HepG2 (cell line): ENCODE results near the gene PLLP. TPM values are rescaled to one million over a fixed set of nuclear protein-coding genes. Genes with fewer than 3 reads are reported as not detected.

Experiments
- CREB1 ChIP-seq, 2 experiments: fragments of 450-650 bp in 1 of 2; IDR thresholded peaks; 2 replicates each; pipeline ENCODE4 v1.6.1; 2016 to 2017; ENCODE audit warnings: control low read depth in 1 of 2, mild to moderate bottlenecking in 1 of 2, missing compliant biosample characterization in 1 of 2, missing genetic modification characterization in 1 of 2
- CREM ChIP-seq, 2 experiments: sonication (generic) in 1 of 2; formaldehyde crosslinking in 1 of 2; IDR thresholded peaks; 2 replicates each; pipeline versions ENCODE4 v1.4.0 to v1.6.1; 2016 to 2020; ENCODE audit warnings: antibody characterized with exemption in 1 of 2, mild to moderate bottlenecking in 1 of 2, missing genetic modification reagents in 1 of 2
- EED ChIP-seq: sonication (generic); formaldehyde crosslinking; IDR thresholded peaks from 2 replicates; pipeline ENCODE4 v1.5.0; 2020; ENCODE audit warnings: mild to moderate bottlenecking, missing genetic modification reagents
- MAFK ChIP-seq, 2 experiments: IDR thresholded peaks in 1 of 2; conservative IDR thresholded peaks in 1 of 2; 2 replicates each; pipeline ENCODE4 v1.6.1; 2011; ENCODE audit warnings: improper control_type of control experiment in 2 of 2, low read length in 2 of 2
- MED13 ChIP-seq: sonication (generic); formaldehyde crosslinking; IDR thresholded peaks from 2 replicates; pipeline ENCODE4 v1.5.0; 2020; ENCODE audit warnings: missing genetic modification reagents
- NBN ChIP-seq: fragments of 450-650 bp; conservative IDR thresholded peaks from 2 replicates; pipeline ENCODE4 v1.6.1; 2017
- NKX3-1 ChIP-seq: sonication (generic); formaldehyde crosslinking; IDR thresholded peaks from 2 replicates; pipeline ENCODE4 v1.5.0; 2020; ENCODE audit warnings: missing genetic modification reagents
- REXO4 ChIP-seq: sonication (generic); formaldehyde crosslinking; IDR thresholded peaks from 2 replicates; pipeline ENCODE4 v1.8.0; 2022; ENCODE audit warnings: missing genetic modification reagents, mild to moderate bottlenecking, borderline replicate concordance
- SOX5 ChIP-seq: IDR thresholded peaks from 2 replicates; pipeline ENCODE4 v1.6.1; 2016; ENCODE audit warnings: borderline replicate concordance
- XBP1 ChIP-seq: sonication (generic); formaldehyde crosslinking; IDR thresholded peaks from 2 replicates; pipeline ENCODE4 v1.5.0; 2020; ENCODE audit warnings: missing genetic modification reagents
- ZBTB38 ChIP-seq: sonication (generic); formaldehyde crosslinking; IDR thresholded peaks from 2 replicates; pipeline ENCODE4 v1.5.1; 2020; ENCODE audit warnings: mild to moderate bottlenecking, missing genetic modification reagents
- ZNF331 ChIP-seq: sonication (generic); formaldehyde crosslinking; IDR thresholded peaks from 2 replicates; pipeline ENCODE4 v1.4.0; 2020; ENCODE audit warnings: missing genetic modification reagents
- ZNF33A ChIP-seq: sonication (generic); formaldehyde crosslinking; IDR thresholded peaks from 2 replicates; pipeline ENCODE4 v1.5.1; 2020; ENCODE audit warnings: missing genetic modification reagents, mild to moderate bottlenecking, moderate library complexity, borderline replicate concordance
- ZNF552 ChIP-seq: sonication (generic); formaldehyde crosslinking; IDR thresholded peaks from 2 replicates; pipeline ENCODE4 v1.9.0; 2022; ENCODE audit warnings: missing genetic modification reagents, mild to moderate bottlenecking, borderline replicate concordance
- ZNF749 ChIP-seq: sonication (generic); formaldehyde crosslinking; IDR thresholded peaks from 2 replicates; pipeline ENCODE4 v1.8.0; 2022; ENCODE audit warnings: mild to moderate bottlenecking, missing genetic modification reagents, moderate library complexity, borderline replicate concordance
- polyA plus RNA-seq, 8 experiments: library from polyadenylated mRNA; depleted of rRNA in 3 of 8; stranded (reverse) in 7 of 8; unstranded in 1 of 8; fragments of >200 nt; fragmentation: Illumina TruSeq in 4 of 8; extraction: Trizol in 4 of 8; gene quantifications; 2 replicates each; pipeline versions ENCODE4 v1.2.1 to v1.2.3, GENCODE V29; 2011 to 2016; ENCODE audit warnings: low read depth in 4 of 8, missing spikeins in 1 of 8, mixed read lengths in 1 of 8; ENCODE audit not compliant: insufficient read depth in 1 of 8
- total RNA-seq, 5 experiments: library from RNA; depleted of rRNA; stranded (reverse); fragments of >200 nt; fragmentation: Illumina TruSeq; extraction: Trizol; gene quantifications; 2 replicates each; pipeline ENCODE4 v1.2.3, GENCODE V29; 2016; ENCODE audit warnings: low read depth in 1 of 5
- TF ChIP-seq, protein P1 (sequence below): sonication (generic); formaldehyde crosslinking; IDR thresholded peaks from 2 replicates; pipeline ENCODE4 v1.8.0; 2022; ENCODE audit warnings: missing genetic modification reagents, mild to moderate bottlenecking, inconsistent platforms, borderline replicate concordance
- TF ChIP-seq, protein P2 (sequence below): sonication (generic); formaldehyde crosslinking; IDR thresholded peaks from 2 replicates; pipeline ENCODE4 v1.5.0; 2020; ENCODE audit warnings: missing genetic modification reagents
- TF ChIP-seq, protein P3 (sequence below): sonication (generic); formaldehyde crosslinking; IDR thresholded peaks from 2 replicates; pipeline ENCODE4 v1.4.0; 2020; ENCODE audit warnings: missing genetic modification reagents

The PLLP gene
- total and polyA plus RNA-seq, 2 of the 13 experiments (the other 11 are each of a cell fraction or from before 2014, with no cell fraction given) = 60.6 to 127 TPM

DNA sequence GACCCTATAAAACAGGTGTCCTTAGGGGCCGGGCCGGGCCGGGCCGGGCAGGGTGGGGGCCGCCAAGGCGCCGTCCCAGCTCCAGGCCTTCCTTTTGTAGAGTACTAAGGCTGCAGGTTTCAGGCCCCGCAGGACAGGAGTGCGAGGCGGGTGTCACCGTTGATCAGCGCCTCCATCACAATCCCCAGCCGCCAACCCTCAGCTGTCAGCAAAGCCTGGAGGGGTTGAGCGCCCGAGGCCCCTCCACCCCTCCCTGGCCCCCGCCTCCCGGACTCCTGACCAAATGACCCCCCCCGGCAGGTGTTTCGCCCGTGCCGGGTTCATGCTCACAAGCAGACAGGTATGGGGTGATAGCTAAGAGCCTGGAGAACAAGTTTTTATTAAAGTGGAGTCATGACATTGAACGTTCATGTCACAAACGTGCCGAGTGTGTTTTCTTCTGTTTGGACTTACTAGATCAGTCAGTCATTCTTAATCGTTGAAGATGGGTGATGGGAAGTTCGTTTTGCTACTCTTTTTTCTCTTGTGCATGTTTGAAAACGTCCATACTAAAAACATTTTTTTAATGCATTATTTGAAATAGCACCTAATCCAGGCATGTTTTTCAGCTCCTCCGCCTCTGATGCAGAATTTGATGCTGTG lies 38.9 kb downstream of the PLLP start (continued):
- TF ChIP-seq REXO4 (CRISPR knock-in tag) (no peak), ZNF749 (no peak), NKX3-1 (CRISPR knock-in tag) (no peak; the same call in 1 of the 2 replicates), ZBTB38 (CRISPR knock-in tag) (no peak), XBP1 (CRISPR knock-in tag) (no peak), ZNF33A (CRISPR knock-in tag) (no peak), ZNF331 (CRISPR knock-in tag) (no peak; the same call in 1 of the 2 replicates), MED13 (CRISPR knock-in tag) (no peak), ZNF552 (CRISPR knock-in tag) (no peak), CREM (IDR thresholded peaks at IDR 0.05) (no peak), CREM (CRISPR knock-in tag; IDR thresholded peaks at IDR 0.05) (no peak), EED (CRISPR knock-in tag) (no peak), MAFK (conservative IDR thresholded peaks at IDR 0.05 in 1 of 2, IDR thresholded peaks at IDR 0.05 in 1 of 2; ENCODE audit: low read length in 2 of 2) (no peak), NBN (no peak), SOX5 (CRISPR knock-in tag) (no peak), CREB1 (IDR thresholded peaks at IDR 0.05) (no peak), CREB1 (CRISPR knock-in tag; IDR thresholded peaks at IDR 0.05) (no peak)
- TF ChIP-seq, protein P1, sequence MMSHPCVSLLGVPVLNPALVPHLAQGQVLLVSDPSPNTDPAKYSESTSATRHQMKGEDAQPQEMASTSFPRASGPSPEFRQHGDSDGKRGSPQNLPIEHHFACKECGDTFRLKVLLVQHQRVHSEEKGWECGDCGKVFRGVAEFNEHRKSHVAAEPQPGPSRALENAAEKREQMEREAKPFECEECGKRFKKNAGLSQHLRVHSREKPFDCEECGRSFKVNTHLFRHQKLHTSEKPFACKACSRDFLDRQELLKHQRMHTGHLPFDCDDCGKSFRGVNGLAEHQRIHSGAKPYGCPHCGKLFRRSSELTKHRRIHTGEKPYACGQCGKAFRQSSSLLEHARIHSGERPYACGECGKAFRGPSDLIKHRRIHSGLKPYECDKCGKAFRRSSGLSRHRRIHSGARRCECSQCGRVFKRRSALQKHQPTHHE (CRISPR knock-in tag) = no peak
- TF ChIP-seq, protein P2, sequence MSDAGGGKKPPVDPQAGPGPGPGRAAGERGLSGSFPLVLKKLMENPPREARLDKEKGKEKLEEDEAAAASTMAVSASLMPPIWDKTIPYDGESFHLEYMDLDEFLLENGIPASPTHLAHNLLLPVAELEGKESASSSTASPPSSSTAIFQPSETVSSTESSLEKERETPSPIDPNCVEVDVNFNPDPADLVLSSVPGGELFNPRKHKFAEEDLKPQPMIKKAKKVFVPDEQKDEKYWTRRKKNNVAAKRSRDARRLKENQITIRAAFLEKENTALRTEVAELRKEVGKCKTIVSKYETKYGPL (CRISPR knock-in tag) = no peak
- TF ChIP-seq, protein P3, sequence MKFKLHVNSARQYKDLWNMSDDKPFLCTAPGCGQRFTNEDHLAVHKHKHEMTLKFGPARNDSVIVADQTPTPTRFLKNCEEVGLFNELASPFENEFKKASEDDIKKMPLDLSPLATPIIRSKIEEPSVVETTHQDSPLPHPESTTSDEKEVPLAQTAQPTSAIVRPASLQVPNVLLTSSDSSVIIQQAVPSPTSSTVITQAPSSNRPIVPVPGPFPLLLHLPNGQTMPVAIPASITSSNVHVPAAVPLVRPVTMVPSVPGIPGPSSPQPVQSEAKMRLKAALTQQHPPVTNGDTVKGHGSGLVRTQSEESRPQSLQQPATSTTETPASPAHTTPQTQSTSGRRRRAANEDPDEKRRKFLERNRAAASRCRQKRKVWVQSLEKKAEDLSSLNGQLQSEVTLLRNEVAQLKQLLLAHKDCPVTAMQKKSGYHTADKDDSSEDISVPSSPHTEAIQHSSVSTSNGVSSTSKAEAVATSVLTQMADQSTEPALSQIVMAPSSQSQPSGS (CRISPR knock-in tag) = no peak
